Bronchial epithelial cell (primary cell): ENCODE results near the gene ZSCAN4. TPM values are rescaled to one million over a fixed set of nuclear protein-coding genes. Genes with fewer than 3 reads are reported as not detected.

Experiments
- DNase-seq: peaks from one replicate; pipeline ENCODE4 v3.0.0-alpha.2; 2010; ENCODE audit warnings: low read depth
- FAIRE-seq: peaks from 2 replicates; lab custom pipeline; 2011; peaks lifted over from hg19 to GRCh38; lab: Jason Lieb, UNC
- H3K27me3 ChIP-seq: 2 replicates; pipeline ENCODE4 v1.5.1; 2011; ENCODE audit warnings: low read length; ENCODE audit not compliant: control insufficient read depth, insufficient read depth
- H3K36me3 ChIP-seq: 2 replicates; pipeline ENCODE4 v1.5.1; 2011; ENCODE audit warnings: low read length; ENCODE audit not compliant: control insufficient read depth, insufficient read depth
- H3K4me3 ChIP-seq: 2 replicates; pipeline ENCODE4 v1.5.1; 2011; ENCODE audit warnings: mild to moderate bottlenecking, low read depth, low read length, control low read depth
- CTCF ChIP-seq: IDR thresholded peaks from 2 replicates; pipeline ENCODE4 v1.5.1; 2011; ENCODE audit warnings: mild to moderate bottlenecking, moderate library complexity, low read length, control low read depth, inconsistent platforms; ENCODE audit not compliant: insufficient read depth, severe bottlenecking
- total RNA-seq: library from RNA; depleted of rRNA; stranded (reverse); fragments of >200 nt; gene quantifications from 2 replicates; pipeline ENCODE4 v1.2.1, GENCODE V29; 2014

ZSCAN4 gene
- total RNA-seq, 1 donor from 2014 or later = not detected

GRCh38 chr19:57719424-57719823 is 50.7 kb downstream of the ZSCAN4 start:
- H3K4me3 ChIP-seq = no peak overlapping the region
- FAIRE-seq (no peak), DNase-seq (no peak)
- no peak for TF ChIP-seq CTCF
- H3K36me3 ChIP-seq = peaks cover 14% of the 10 kb centered on the region
- H3K27me3 ChIP-seq = no peaks in the 10 kb centered on the region

- H3K36me3 ChIP-seq = peaks cover 14% of the 10 kb centered on the region
- FAIRE-seq (no peak), DNase-seq (no peak)
- no peak overlapping the region for H3K4me3 ChIP-seq
- no peak for TF ChIP-seq CTCF
- H3K27me3 ChIP-seq = no peaks in the 10 kb centered on the region
Measured at GRCh38 chr19:57719901-57720519, 51.3 kb downstream of the ZSCAN4 start.

- FAIRE-seq = no peak
- no peak for TF ChIP-seq CTCF
- H3K27me3 ChIP-seq = no peaks in the 10 kb centered on the region
- peaks cover 14% of the 10 kb centered on the region for H3K36me3 ChIP-seq
- H3K4me3 ChIP-seq = no peak overlapping the region
- DNase-seq = no peak
Measured at GRCh38 chr19:57720878-57721277, 52.1 kb downstream of the ZSCAN4 start.

Other genes starting within 250 kb of the ZSCAN4 start
- gene ZNF749, start 233.6 kb upstream of the ZSCAN4 start, total RNA-seq = 18.4 and 23.2 TPM in 2 replicates
- 0.53 and 1.2 TPM in 2 replicates for gene VN1R1, start 211.8 kb upstream of the ZSCAN4 start, total RNA-seq
- 11.8 and 24.3 TPM in 2 replicates for gene ZNF772, start 191.4 kb upstream of the ZSCAN4 start, total RNA-seq
- gene ZNF419, start 181.2 kb upstream of the ZSCAN4 start, total RNA-seq = 17.6 and 33.8 TPM in 2 replicates
- 20.5 and 31.7 TPM in 2 replicates for gene ZNF773, start 169.0 kb upstream of the ZSCAN4 start, total RNA-seq
- gene ZNF549, start 141.6 kb upstream of the ZSCAN4 start, total RNA-seq = 6.9 and 7.6 TPM in 2 replicates
- 6.3 and 9.7 TPM in 2 replicates for gene ZNF550, start 109.1 kb upstream of the ZSCAN4 start, total RNA-seq
- gene ZNF416, start 90.0 kb upstream of the ZSCAN4 start, total RNA-seq = 5.5 and 7.4 TPM in 2 replicates
- gene ZIK1, start 84.8 kb upstream of the ZSCAN4 start, total RNA-seq = 7.4 and 8.4 TPM in 2 replicates
- 3.7 and 3.9 TPM in 2 replicates for gene ZNF530, start 69.0 kb upstream of the ZSCAN4 start, total RNA-seq
- gene ZNF134, start 54.7 kb upstream of the ZSCAN4 start, total RNA-seq = 17.1 and 23.2 TPM in 2 replicates
- gene ZNF211, start 35.8 kb upstream of the ZSCAN4 start, total RNA-seq = 11.1 and 13.8 TPM in 2 replicates
- gene ZNF551, start 13.0 kb downstream of the ZSCAN4 start, total RNA-seq = 6.5 and 6.8 TPM in 2 replicates
- gene ZNF154, start 40.3 kb downstream of the ZSCAN4 start, total RNA-seq = 0.53 and 1.2 TPM in 2 replicates
- gene ZNF671, start 58.7 kb downstream of the ZSCAN4 start, total RNA-seq = 5.8 and 7.3 TPM in 2 replicates
- gene ZNF776, start 77.9 kb downstream of the ZSCAN4 start, total RNA-seq = 12.4 and 14.0 TPM in 2 replicates
- gene ZNF586, start 100.7 kb downstream of the ZSCAN4 start, total RNA-seq = 11.6 and 16.1 TPM in 2 replicates
- gene ZNF552, start 146.0 kb downstream of the ZSCAN4 start, total RNA-seq = 7.0 and 8.2 TPM in 2 replicates
- gene ZNF587B, start 161.4 kb downstream of the ZSCAN4 start, total RNA-seq = 19.8 and 36.1 TPM in 2 replicates
- gene ZNF587, start 180.9 kb downstream of the ZSCAN4 start, total RNA-seq = 11.8 and 19.5 TPM in 2 replicates
- gene ZNF814, start 220.1 kb downstream of the ZSCAN4 start, total RNA-seq = 6.4 and 6.8 TPM in 2 replicates
- gene ZNF417, start 247.7 kb downstream of the ZSCAN4 start, total RNA-seq = 14.2 and 15.5 TPM in 2 replicates